ENCODE data around the gene COL4A1. TPM values are rescaled to one million over a fixed set of nuclear protein-coding genes. Genes with fewer than 3 reads are reported as not detected.

COL4A1 gene
- total RNA-seq, 3 donors from 2014 or later = 118 to 1,008 (median 370) TPM

DNA sequence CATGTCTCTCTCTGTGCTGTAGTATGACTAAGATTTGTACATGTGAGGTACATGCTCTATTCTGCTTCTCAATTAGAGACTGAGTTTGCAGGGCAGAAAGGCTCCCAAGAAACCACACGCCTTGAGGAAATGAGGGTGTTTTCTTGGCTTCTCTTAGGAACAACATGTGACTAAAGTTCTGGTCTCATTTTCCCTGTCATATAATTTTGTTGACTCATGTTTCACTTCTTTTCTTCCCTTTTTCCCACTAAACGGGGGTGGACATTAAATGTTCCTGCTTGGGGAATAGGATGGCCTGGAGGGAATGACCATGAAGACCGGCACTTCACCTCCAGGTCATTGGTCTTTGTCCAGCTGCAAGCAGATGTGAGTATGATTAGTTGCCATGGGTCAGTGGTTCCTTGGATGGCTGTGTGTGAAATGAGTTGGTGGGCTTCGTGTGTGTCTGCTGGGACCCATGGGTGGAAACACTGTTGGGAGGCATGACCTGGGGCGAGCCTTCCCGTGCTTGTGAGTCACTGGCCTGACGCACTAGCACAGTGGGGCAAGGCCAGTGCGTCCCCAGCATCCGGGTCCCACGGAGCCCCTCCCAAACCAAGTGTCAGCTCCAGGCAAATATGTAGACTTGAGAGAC is 56.6 kb downstream of the COL4A1 start:
- Histone ChIP-seq H3K4me3 (peak overlapping the region in 1 of 3 donors; percentile 25), H3K27ac (peak overlapping the region; percentile 76 to 89), H3K9me3 (no peaks in the 10 kb centered on the region), H3K4me1 (peaks cover 0 to 7% of the 10 kb centered on the region in 2 donors), H3K36me3 (no peaks in the 10 kb centered on the region), H3K27me3 (no peaks in the 10 kb centered on the region)
- TF ChIP-seq POLR2A (IDR thresholded peaks at IDR 0.05) (no peak), POLR2AphosphoS5 (IDR thresholded peaks at IDR 0.05) (peak; percentile 42 to 79 (median 62))
- no peak for DNase-seq (ENCODE audit: low spot score in 2 of 2)
- intact Hi-C loops (cut with DNase I; ENCODE audit: low total_unique reads) = no loop called here

DNA sequence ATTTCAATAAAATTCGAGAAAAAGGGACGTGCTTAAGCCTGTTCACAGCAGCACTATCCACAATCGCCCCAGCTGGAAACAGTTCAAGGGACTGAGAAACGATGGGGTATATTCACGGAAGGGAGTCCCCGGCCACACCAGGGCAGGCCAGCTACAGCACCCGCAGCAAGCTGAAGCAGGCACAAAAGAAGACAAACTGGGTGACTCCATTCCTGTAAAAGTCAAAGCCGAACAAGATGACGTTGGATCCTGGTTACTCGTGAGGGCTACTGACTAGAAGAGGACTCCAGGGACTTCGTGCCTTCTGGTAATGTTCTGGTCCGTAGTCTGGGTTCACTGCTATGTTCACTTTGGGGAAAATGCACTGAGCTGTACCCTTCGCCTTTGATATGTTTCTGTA is 57.6 kb downstream of the COL4A1 start:
- intact Hi-C loops (cut with DNase I; ENCODE audit: low total_unique reads) = no loop called here
- Histone ChIP-seq H3K4me1 (peaks cover 0 to 7% of the 10 kb centered on the region in 2 donors), H3K36me3 (no peaks in the 10 kb centered on the region), H3K27me3 (no peaks in the 10 kb centered on the region), H3K9me3 (no peaks in the 10 kb centered on the region), H3K4me3 (no peak overlapping the region), H3K27ac (peak overlapping the region; percentile 50 to 85)
- TF ChIP-seq, protein P1, sequence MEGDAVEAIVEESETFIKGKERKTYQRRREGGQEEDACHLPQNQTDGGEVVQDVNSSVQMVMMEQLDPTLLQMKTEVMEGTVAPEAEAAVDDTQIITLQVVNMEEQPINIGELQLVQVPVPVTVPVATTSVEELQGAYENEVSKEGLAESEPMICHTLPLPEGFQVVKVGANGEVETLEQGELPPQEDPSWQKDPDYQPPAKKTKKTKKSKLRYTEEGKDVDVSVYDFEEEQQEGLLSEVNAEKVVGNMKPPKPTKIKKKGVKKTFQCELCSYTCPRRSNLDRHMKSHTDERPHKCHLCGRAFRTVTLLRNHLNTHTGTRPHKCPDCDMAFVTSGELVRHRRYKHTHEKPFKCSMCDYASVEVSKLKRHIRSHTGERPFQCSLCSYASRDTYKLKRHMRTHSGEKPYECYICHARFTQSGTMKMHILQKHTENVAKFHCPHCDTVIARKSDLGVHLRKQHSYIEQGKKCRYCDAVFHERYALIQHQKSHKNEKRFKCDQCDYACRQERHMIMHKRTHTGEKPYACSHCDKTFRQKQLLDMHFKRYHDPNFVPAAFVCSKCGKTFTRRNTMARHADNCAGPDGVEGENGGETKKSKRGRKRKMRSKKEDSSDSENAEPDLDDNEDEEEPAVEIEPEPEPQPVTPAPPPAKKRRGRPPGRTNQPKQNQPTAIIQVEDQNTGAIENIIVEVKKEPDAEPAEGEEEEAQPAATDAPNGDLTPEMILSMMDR (IDR thresholded peaks at IDR 0.05) = no peak
- no peak for TF ChIP-seq POLR2A (IDR thresholded peaks at IDR 0.05)
- no peak for TF ChIP-seq POLR2AphosphoS5 (IDR thresholded peaks at IDR 0.05)
- no peak for DNase-seq (ENCODE audit: low spot score in 2 of 2)

DNA sequence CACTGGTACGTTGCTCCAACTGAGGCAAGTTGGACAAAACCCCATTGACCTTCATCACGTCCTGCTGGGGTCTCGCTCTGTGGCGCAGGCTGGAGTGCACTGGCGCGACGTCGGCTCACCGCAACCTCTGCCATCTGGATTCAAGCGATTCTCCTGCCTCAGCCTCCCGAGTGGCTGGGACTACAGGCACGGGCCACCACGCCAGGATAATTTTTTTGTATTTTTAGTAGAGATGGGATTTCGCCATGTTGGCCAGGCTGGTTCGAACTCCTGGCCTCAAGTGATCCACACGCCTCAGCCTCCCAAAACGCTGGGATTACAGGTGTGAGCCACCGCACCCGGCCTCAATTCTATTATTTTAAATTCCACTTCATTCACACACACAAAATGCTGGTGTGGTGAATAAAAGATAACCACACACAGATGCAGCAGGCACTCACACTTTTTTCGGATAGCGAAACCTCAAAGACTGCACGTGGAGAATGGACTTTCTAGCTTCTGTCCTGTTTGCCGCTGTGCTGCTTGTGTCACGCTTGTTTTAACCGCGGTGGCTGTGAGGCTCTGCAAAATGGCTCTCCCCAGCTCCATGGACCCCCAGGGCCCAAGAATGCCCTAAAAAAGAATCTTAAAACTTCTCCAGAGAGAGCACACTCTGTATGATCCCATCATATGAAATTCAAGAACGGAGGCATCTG is 58.4 kb downstream of the COL4A1 start:
- TF ChIP-seq POLR2AphosphoS5 (IDR thresholded peaks at IDR 0.05) (no peak), POLR2A (IDR thresholded peaks at IDR 0.05) (no peak)
- TF ChIP-seq, protein P1 (IDR thresholded peaks at IDR 0.05) = no peak
- Histone ChIP-seq H3K27me3 (no peaks in the 10 kb centered on the region), H3K4me3 (no peak overlapping the region), H3K36me3 (no peaks in the 10 kb centered on the region), H3K4me1 (peaks cover 0 to 7% of the 10 kb centered on the region in 2 donors), H3K27ac (peak overlapping the region; percentile 50 to 85), H3K9me3 (no peaks in the 10 kb centered on the region)
- DNase-seq (ENCODE audit: low spot score in 2 of 2) = no peak
- intact Hi-C loops (cut with DNase I; ENCODE audit: low total_unique reads) = no loop called here

DNA sequence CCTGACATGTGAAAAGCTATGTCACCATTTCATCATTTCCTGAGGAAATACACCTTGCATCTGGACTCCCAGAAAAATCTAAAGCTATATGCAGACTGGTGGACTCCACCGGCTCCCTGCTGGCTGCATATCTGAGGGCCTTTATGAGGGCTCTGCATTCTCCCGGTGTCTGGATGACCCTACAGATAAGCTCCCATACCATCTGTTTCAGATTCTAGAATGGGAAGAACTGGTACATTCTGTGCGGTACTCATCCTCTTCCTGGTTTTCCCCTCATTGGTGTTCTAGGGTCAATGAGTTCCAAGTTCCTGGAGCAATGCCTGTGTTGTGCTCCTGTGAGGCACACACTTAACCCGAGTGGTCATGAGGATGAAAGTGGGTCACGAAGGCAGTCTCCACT is 60.4 kb downstream of the COL4A1 start:
- no peak for DNase-seq (ENCODE audit: low spot score in 2 of 2)
- no peaks in the 10 kb centered on the region for H3K27me3 ChIP-seq
- peak overlapping the region; percentile 36 to 49 for H3K27ac ChIP-seq
- TF ChIP-seq POLR2A (IDR thresholded peaks at IDR 0.05) = no peak
- no peak for TF ChIP-seq POLR2AphosphoS5 (IDR thresholded peaks at IDR 0.05)
- TF ChIP-seq, protein P1 (IDR thresholded peaks at IDR 0.05) = no peak
- H3K9me3 ChIP-seq = no peaks in the 10 kb centered on the region
- no peak overlapping the region for H3K4me3 ChIP-seq
- intact Hi-C loops (cut with DNase I; ENCODE audit: low total_unique reads) = no loop called here
- no peaks in the 10 kb centered on the region for H3K36me3 ChIP-seq
- peaks cover 0 to 7% of the 10 kb centered on the region in 2 donors for H3K4me1 ChIP-seq

DNA sequence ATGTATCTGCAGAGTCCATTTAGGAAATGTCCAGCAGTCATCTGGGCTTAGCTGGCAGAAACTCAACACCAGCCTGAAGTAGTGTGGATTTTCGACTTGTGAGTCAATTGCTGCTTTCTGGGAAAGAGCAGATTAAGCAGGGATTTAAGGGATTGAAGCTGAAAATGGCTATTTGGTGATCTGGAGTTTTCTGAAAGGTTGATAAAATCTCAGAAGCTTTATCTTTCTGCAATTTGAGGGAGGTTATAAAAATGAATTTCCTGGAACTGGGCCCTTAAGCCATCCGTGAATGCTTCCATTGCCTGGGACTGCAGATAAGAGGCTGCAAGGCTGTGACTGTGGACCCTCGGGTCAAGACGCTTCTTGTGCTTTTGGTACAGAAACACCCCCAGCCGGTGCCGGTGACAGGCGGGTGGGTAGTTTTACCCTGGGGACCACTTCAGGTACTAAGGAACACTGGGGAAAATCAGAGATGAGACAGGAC is 61.5 kb downstream of the COL4A1 start:
- TF ChIP-seq POLR2AphosphoS5 (IDR thresholded peaks at IDR 0.05) (no peak), POLR2A (IDR thresholded peaks at IDR 0.05) (no peak)
- TF ChIP-seq, protein P1 (IDR thresholded peaks at IDR 0.05) = no peak
- no peaks in the 10 kb centered on the region for H3K36me3 ChIP-seq
- intact Hi-C loops (cut with DNase I; ENCODE audit: low total_unique reads) = no loop called here
- no peaks in the 10 kb centered on the region for H3K27me3 ChIP-seq
- no peak for DNase-seq (ENCODE audit: low spot score in 2 of 2)
- no peak overlapping the region for H3K4me3 ChIP-seq
- peaks cover 0 to 7% of the 10 kb centered on the region in 2 donors for H3K4me1 ChIP-seq
- peak overlapping the region in 1 of 2 donors; percentile 77 for H3K27ac ChIP-seq
- H3K9me3 ChIP-seq = no peaks in the 10 kb centered on the region
